Astrocyte (in vitro differentiated cells and primary cell): ENCODE data around the gene PRRT4. TPM values are rescaled to one million over a fixed set of nuclear protein-coding genes. Genes with fewer than 3 reads are reported as not detected.

Experiments used
- DNase-seq: peaks from one replicate; pipeline ENCODE4 v3.0.0-alpha.2; 2010; ENCODE audit warnings: low read depth
- FAIRE-seq: peaks from 2 replicates; lab custom pipeline; 2011; peaks lifted over from hg19 to GRCh38; lab: Jason Lieb, UNC
- H2AFZ ChIP-seq: 2 replicates; pipeline ENCODE4 v1.6.0; 2012; ENCODE audit warnings: low read depth, low read length, inconsistent platforms
- H3K27ac ChIP-seq: 2 replicates; pipeline ENCODE4 v1.5.1; 2011; ENCODE audit warnings: low read depth, low read length, inconsistent platforms
- H3K27me3 ChIP-seq: 2 replicates; pipeline ENCODE4 v1.6.0; 2011; ENCODE audit warnings: low read length, inconsistent platforms; ENCODE audit not compliant: insufficient read depth
- H3K36me3 ChIP-seq: 2 replicates; pipeline ENCODE4 v1.5.1; 2011; ENCODE audit warnings: low read length, inconsistent platforms; ENCODE audit not compliant: insufficient read depth
- H3K4me1 ChIP-seq: 2 replicates; pipeline ENCODE4 v1.5.1; 2011; ENCODE audit warnings: low read length, inconsistent platforms; ENCODE audit not compliant: insufficient read depth
- H3K4me2 ChIP-seq: 2 replicates; pipeline ENCODE4 v1.6.0; 2012; ENCODE audit warnings: low read length, inconsistent platforms
- H3K4me3 ChIP-seq: 2 replicates; pipeline ENCODE4 v1.5.1; 2011; ENCODE audit warnings: low read depth, mild to moderate bottlenecking, low read length, inconsistent platforms; ENCODE audit not compliant: insufficient read depth
- H3K79me2 ChIP-seq: 2 replicates; pipeline ENCODE4 v1.6.0; 2012; ENCODE audit warnings: mild to moderate bottlenecking, low read length, inconsistent platforms; ENCODE audit not compliant: insufficient read depth
- H3K9ac ChIP-seq: 2 replicates; pipeline ENCODE4 v1.6.0; 2012; ENCODE audit warnings: mild to moderate bottlenecking, low read length, inconsistent platforms
- H3K9me3 ChIP-seq: 2 replicates; pipeline ENCODE4 v1.5.1; 2012; ENCODE audit warnings: low read depth, mild to moderate bottlenecking, low read length, inconsistent platforms; ENCODE audit not compliant: insufficient read depth
- H4K20me1 ChIP-seq: 2 replicates; pipeline ENCODE4 v1.6.0; 2012; ENCODE audit warnings: low read length, inconsistent platforms; ENCODE audit not compliant: insufficient read depth
- H3K27ac Mint-ChIP-seq: one replicate; pipeline ENCODE4 v1.8.0; 2021; ENCODE audit warnings: mild to moderate bottlenecking, mixed read lengths; ENCODE audit not compliant: unreplicated experiment
- H3K27me3 Mint-ChIP-seq: one replicate; pipeline ENCODE4 v1.8.0; 2021; ENCODE audit warnings: low read depth, mixed read lengths; ENCODE audit not compliant: unreplicated experiment
- H3K36me3 Mint-ChIP-seq: one replicate; pipeline ENCODE4 v1.8.0; 2021; ENCODE audit warnings: low read depth, mixed read lengths; ENCODE audit not compliant: unreplicated experiment
- H3K4me1 Mint-ChIP-seq: one replicate; pipeline ENCODE4 v1.8.0; 2021; ENCODE audit warnings: low read depth, mixed read lengths; ENCODE audit not compliant: unreplicated experiment
- H3K4me3 Mint-ChIP-seq: one replicate; pipeline ENCODE4 v1.8.0; 2021; ENCODE audit warnings: mild to moderate bottlenecking, moderate library complexity, mixed read lengths; ENCODE audit not compliant: unreplicated experiment
- H3K9me3 Mint-ChIP-seq: one replicate; pipeline ENCODE4 v1.8.0; 2021; ENCODE audit warnings: mild to moderate bottlenecking, mixed read lengths; ENCODE audit not compliant: unreplicated experiment
- EZH2 ChIP-seq: IDR thresholded peaks from 2 replicates; pipeline ENCODE4 v1.6.1; 2012; ENCODE audit warnings: mild to moderate bottlenecking, low read length, inconsistent platforms; ENCODE audit not compliant: insufficient read depth
- total RNA-seq: library from RNA; stranded (reverse); gene quantifications from 2 replicates; pipeline ENCODE4 v1.2.1, GENCODE V29; 2021
- TF ChIP-seq, protein P1 (sequence below): IDR thresholded peaks from 2 replicates; pipeline ENCODE4 v1.5.1; 2011; ENCODE audit warnings: low read depth, mild to moderate bottlenecking, inconsistent platforms, low read length, moderate library complexity; ENCODE audit not compliant: insufficient read depth

PRRT4 gene
- total RNA-seq, 1 donor from 2014 or later: 0.93 TPM

DNA sequence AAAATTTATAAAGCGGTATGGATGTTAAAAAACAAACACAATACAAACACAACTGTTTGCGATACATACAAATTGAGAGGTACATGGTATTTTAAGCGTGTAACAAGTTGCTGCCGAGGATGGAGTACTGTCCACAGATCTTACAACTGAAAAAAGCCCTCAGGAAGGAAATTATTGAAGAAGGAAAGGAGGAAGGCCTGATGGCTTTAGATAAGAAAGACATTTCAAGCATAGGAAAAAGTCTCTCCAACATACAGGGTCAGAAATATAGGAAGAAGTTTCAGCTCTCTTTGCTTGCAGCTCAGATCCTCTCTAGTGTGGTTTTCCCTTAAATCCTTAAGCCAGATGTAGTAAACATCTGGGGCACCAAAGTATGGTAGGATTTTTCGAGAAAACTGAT, 42.8 kb downstream of the PRRT4 start:
- Histone ChIP-seq H2AFZ (no peak overlapping the region), H3K4me2 (no peak overlapping the region), H3K27ac (no peak overlapping the region), H3K36me3 (peaks cover 51% of the 10 kb centered on the region), H3K9me3 (no peaks in the 10 kb centered on the region), H4K20me1 (peaks cover 3% of the 10 kb centered on the region), H3K4me1 (no peaks in the 10 kb centered on the region), H3K4me3 (no peak overlapping the region), H3K9ac (no peak overlapping the region), H3K79me2 (no peaks in the 10 kb centered on the region), H3K27me3 (no peaks in the 10 kb centered on the region)
- H3K4me1 Mint-ChIP-seq: peaks cover 2% of the 10 kb centered on the region
- H3K27me3 Mint-ChIP-seq: no peaks in the 10 kb centered on the region
- no peak for DNase-seq
- H3K36me3 Mint-ChIP-seq: peaks cover 26% of the 10 kb centered on the region
- no peak overlapping the region for H3K4me3 Mint-ChIP-seq
- no peaks in the 10 kb centered on the region for H3K9me3 Mint-ChIP-seq
- TF ChIP-seq EZH2: no peak
- TF ChIP-seq, protein P1, sequence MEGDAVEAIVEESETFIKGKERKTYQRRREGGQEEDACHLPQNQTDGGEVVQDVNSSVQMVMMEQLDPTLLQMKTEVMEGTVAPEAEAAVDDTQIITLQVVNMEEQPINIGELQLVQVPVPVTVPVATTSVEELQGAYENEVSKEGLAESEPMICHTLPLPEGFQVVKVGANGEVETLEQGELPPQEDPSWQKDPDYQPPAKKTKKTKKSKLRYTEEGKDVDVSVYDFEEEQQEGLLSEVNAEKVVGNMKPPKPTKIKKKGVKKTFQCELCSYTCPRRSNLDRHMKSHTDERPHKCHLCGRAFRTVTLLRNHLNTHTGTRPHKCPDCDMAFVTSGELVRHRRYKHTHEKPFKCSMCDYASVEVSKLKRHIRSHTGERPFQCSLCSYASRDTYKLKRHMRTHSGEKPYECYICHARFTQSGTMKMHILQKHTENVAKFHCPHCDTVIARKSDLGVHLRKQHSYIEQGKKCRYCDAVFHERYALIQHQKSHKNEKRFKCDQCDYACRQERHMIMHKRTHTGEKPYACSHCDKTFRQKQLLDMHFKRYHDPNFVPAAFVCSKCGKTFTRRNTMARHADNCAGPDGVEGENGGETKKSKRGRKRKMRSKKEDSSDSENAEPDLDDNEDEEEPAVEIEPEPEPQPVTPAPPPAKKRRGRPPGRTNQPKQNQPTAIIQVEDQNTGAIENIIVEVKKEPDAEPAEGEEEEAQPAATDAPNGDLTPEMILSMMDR: no peak
- H3K27ac Mint-ChIP-seq: no peak overlapping the region
- no peak for FAIRE-seq

- Histone ChIP-seq H4K20me1 (peaks cover 6% of the 10 kb centered on the region), H3K4me3 (no peak overlapping the region), H3K27me3 (no peaks in the 10 kb centered on the region), H3K36me3 (peaks cover 52% of the 10 kb centered on the region), H3K4me1 (no peaks in the 10 kb centered on the region), H2AFZ (no peak overlapping the region), H3K79me2 (no peaks in the 10 kb centered on the region), H3K9ac (no peak overlapping the region), H3K4me2 (no peak overlapping the region), H3K9me3 (no peaks in the 10 kb centered on the region), H3K27ac (no peak overlapping the region)
- FAIRE-seq (no peak), DNase-seq (no peak)
- Mint-ChIP-seq H3K27ac (peak overlapping the region; percentile 79), H3K36me3 (peaks cover 35% of the 10 kb centered on the region), H3K4me1 (peaks cover 18% of the 10 kb centered on the region), H3K4me3 (no peak overlapping the region), H3K27me3 (no peaks in the 10 kb centered on the region), H3K9me3 (no peaks in the 10 kb centered on the region)
- TF ChIP-seq EZH2: no peak
- TF ChIP-seq, protein P1: no peak
These were observed 50.5 kb downstream of the PRRT4 start for GRCh38 chr7:128311013-128311412.

DNA sequence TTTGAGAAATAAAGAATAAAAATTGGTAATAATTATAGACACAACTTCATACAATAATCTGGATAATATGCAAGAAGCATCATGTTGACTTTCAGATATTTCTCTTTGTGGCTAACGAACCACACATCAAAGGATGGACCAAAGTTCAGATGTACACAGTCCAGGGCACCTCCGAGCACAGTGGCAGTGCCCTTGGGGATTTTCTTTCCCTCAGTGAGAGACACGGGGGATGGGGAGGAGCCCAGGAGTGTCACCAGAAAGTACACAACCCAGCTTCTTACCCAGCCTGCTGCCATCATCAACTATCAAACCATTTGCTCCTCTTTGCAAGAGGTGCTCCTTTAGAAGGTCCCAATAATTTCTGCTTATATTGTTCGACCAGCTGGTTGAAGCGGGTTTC, 51.0 kb downstream of the PRRT4 start:
- Mint-ChIP-seq H3K27me3 (no peaks in the 10 kb centered on the region), H3K4me3 (no peak overlapping the region), H3K4me1 (peaks cover 18% of the 10 kb centered on the region), H3K27ac (peak overlapping the region; percentile 79), H3K36me3 (peaks cover 34% of the 10 kb centered on the region), H3K9me3 (no peaks in the 10 kb centered on the region)
- Histone ChIP-seq H3K9ac (no peak overlapping the region), H3K4me3 (no peak overlapping the region), H3K79me2 (no peaks in the 10 kb centered on the region), H4K20me1 (peaks cover 5% of the 10 kb centered on the region), H3K4me2 (no peak overlapping the region), H3K4me1 (no peaks in the 10 kb centered on the region), H3K36me3 (peaks cover 54% of the 10 kb centered on the region), H3K9me3 (no peaks in the 10 kb centered on the region), H2AFZ (no peak overlapping the region), H3K27ac (no peak overlapping the region), H3K27me3 (no peaks in the 10 kb centered on the region)
- FAIRE-seq (no peak), DNase-seq (no peak)
- TF ChIP-seq EZH2: no peak
- TF ChIP-seq, protein P1: no peak
